IPS-20b (cell line): ENCODE measurements around the gene ERN1.

Source experiments
- H3K27ac ChIP-seq: one replicate; pipeline ENCODE4 v1.5.1; 2013; ENCODE audit warnings: low read length
- H3K27me3 ChIP-seq: 2 replicates; pipeline ENCODE4 v1.6.1; 2013; ENCODE audit warnings: mild to moderate bottlenecking, low read length, inconsistent platforms; ENCODE audit not compliant: insufficient read depth
- H3K36me3 ChIP-seq: 2 replicates; pipeline ENCODE4 v1.6.1; 2013; ENCODE audit warnings: low read depth, mild to moderate bottlenecking, inconsistent platforms, low read length, moderate library complexity; ENCODE audit not compliant: insufficient read depth
- H3K4me1 ChIP-seq: 2 replicates; pipeline ENCODE4 v1.6.1; 2013; ENCODE audit warnings: mild to moderate bottlenecking, control low read depth, inconsistent platforms, low read length, moderate library complexity; ENCODE audit not compliant: insufficient read depth
- H3K4me3 ChIP-seq: 2 replicates; pipeline ENCODE4 v1.5.1; 2013; ENCODE audit warnings: mild to moderate bottlenecking, low read length, inconsistent platforms
- H3K9ac ChIP-seq: 2 replicates; pipeline ENCODE4 v1.6.1; 2013; ENCODE audit warnings: low read depth, mild to moderate bottlenecking, inconsistent platforms, low read length, moderate library complexity
- H3K9me3 ChIP-seq: 2 replicates; pipeline ENCODE4 v1.6.1; 2013; ENCODE audit warnings: mild to moderate bottlenecking, low read depth, low read length, inconsistent platforms; ENCODE audit not compliant: insufficient read depth

ERN1 gene

GRCh38 chr17:64087252-64088005 lies 42.5 kb downstream of the ERN1 start:
- no peaks in the 10 kb centered on the region for H3K9me3 ChIP-seq
- H3K36me3 ChIP-seq, result no peaks in the 10 kb centered on the region
- no peak overlapping the region for H3K4me3 ChIP-seq
- H3K4me1 ChIP-seq, result peaks cover 5% of the 10 kb centered on the region
- H3K9ac ChIP-seq, result no peak overlapping the region
- H3K27me3 ChIP-seq, result no peaks in the 10 kb centered on the region
- no peak overlapping the region for H3K27ac ChIP-seq

GRCh38 chr17:64085650-64086005 lies 44.3 kb downstream of the ERN1 start:
- Histone ChIP-seq H3K9me3 (no peaks in the 10 kb centered on the region), H3K4me3 (no peak overlapping the region), H3K27ac (no peak overlapping the region), H3K9ac (no peak overlapping the region), H3K4me1 (peaks cover 8% of the 10 kb centered on the region), H3K27me3 (no peaks in the 10 kb centered on the region), H3K36me3 (no peaks in the 10 kb centered on the region)

- no peak overlapping the region for H3K27ac ChIP-seq
- no peaks in the 10 kb centered on the region for H3K9me3 ChIP-seq
- no peaks in the 10 kb centered on the region for H3K36me3 ChIP-seq
- H3K4me3 ChIP-seq, result no peak overlapping the region
- H3K4me1 ChIP-seq, result peaks cover 8% of the 10 kb centered on the region
- H3K27me3 ChIP-seq, result no peaks in the 10 kb centered on the region
- no peak overlapping the region for H3K9ac ChIP-seq
Measured at GRCh38 chr17:64084940-64085649, 44.8 kb downstream of the ERN1 start.

- Histone ChIP-seq H3K36me3 (no peaks in the 10 kb centered on the region), H3K4me1 (peaks cover 8% of the 10 kb centered on the region), H3K27me3 (no peaks in the 10 kb centered on the region), H3K9ac (no peak overlapping the region), H3K27ac (no peak overlapping the region), H3K4me3 (no peak overlapping the region), H3K9me3 (no peaks in the 10 kb centered on the region)
Measured at GRCh38 chr17:64084086-64084939, 45.6 kb downstream of the ERN1 start.

- H3K36me3 ChIP-seq, result no peaks in the 10 kb centered on the region
- H3K4me3 ChIP-seq, result no peak overlapping the region
- no peak overlapping the region for H3K27ac ChIP-seq
- peaks cover 8% of the 10 kb centered on the region for H3K4me1 ChIP-seq
- no peak overlapping the region for H3K9ac ChIP-seq
- no peaks in the 10 kb centered on the region for H3K9me3 ChIP-seq
- H3K27me3 ChIP-seq, result no peaks in the 10 kb centered on the region
Measured at GRCh38 chr17:64083563-64084085, 46.3 kb downstream of the ERN1 start.

- H3K4me1 ChIP-seq, result peaks cover 8% of the 10 kb centered on the region
- H3K9ac ChIP-seq, result no peak overlapping the region
Measured at GRCh38 chr17:64083093-64083492, 46.9 kb downstream of the ERN1 start.

GRCh38 chr17:64081802-64082799 lies 47.8 kb downstream of the ERN1 start:
- peaks cover 8% of the 10 kb centered on the region for H3K4me1 ChIP-seq
- H3K36me3 ChIP-seq, result no peaks in the 10 kb centered on the region
- no peaks in the 10 kb centered on the region for H3K27me3 ChIP-seq
- H3K4me3 ChIP-seq, result no peak overlapping the region
- H3K27ac ChIP-seq, result no peak overlapping the region
- no peaks in the 10 kb centered on the region for H3K9me3 ChIP-seq
- no peak overlapping the region for H3K9ac ChIP-seq

More at GRCh38 chr17:64083093-64083492, 46.9 kb downstream of the ERN1 start:
- Histone ChIP-seq H3K4me3 (no peak overlapping the region), H3K9me3 (no peaks in the 10 kb centered on the region), H3K27me3 (no peaks in the 10 kb centered on the region), H3K27ac (no peak overlapping the region), H3K36me3 (no peaks in the 10 kb centered on the region)

GRCh38 chr17:64080174-64080618 lies 49.7 kb downstream of the ERN1 start:
- H3K36me3 ChIP-seq, result no peaks in the 10 kb centered on the region
- no peaks in the 10 kb centered on the region for H3K9me3 ChIP-seq
- no peaks in the 10 kb centered on the region for H3K27me3 ChIP-seq
- no peak overlapping the region for H3K27ac ChIP-seq
- peaks cover 6% of the 10 kb centered on the region for H3K4me1 ChIP-seq
- no peak overlapping the region for H3K4me3 ChIP-seq
- H3K9ac ChIP-seq, result no peak overlapping the region

- Histone ChIP-seq H3K27ac (no peak overlapping the region), H3K4me3 (no peak overlapping the region), H3K4me1 (0 out of 2 replicates have a peak, but pooled peaks cover 3% of the 10 kb centered on the region), H3K9me3 (no peaks in the 10 kb centered on the region), H3K27me3 (no peaks in the 10 kb centered on the region), H3K36me3 (no peaks in the 10 kb centered on the region), H3K9ac (no peak overlapping the region)
Measured at GRCh38 chr17:64077379-64077778, 52.6 kb downstream of the ERN1 start.

- H3K4me1 ChIP-seq, result no peaks in the 10 kb centered on the region
- no peaks in the 10 kb centered on the region for H3K36me3 ChIP-seq
- no peak overlapping the region for H3K4me3 ChIP-seq
- no peak overlapping the region for H3K27ac ChIP-seq
- no peaks in the 10 kb centered on the region for H3K9me3 ChIP-seq
- no peaks in the 10 kb centered on the region for H3K27me3 ChIP-seq
- H3K9ac ChIP-seq, result no peak overlapping the region
Measured at GRCh38 chr17:64075913-64076312, 54.0 kb downstream of the ERN1 start.
